NCI-H1105 (cell line): ENCODE data around the gene KCNQ4.

ENCODE experiments used
- DNase-seq: peaks from one replicate; lab custom pipeline; 2025; lab: John Stamatoyannopoulos, UW

KCNQ4 gene

GRCh38 chr1:40795811-40796586 is 12.4 kb downstream of the KCNQ4 start:
- DNase-seq = no peak

DNA sequence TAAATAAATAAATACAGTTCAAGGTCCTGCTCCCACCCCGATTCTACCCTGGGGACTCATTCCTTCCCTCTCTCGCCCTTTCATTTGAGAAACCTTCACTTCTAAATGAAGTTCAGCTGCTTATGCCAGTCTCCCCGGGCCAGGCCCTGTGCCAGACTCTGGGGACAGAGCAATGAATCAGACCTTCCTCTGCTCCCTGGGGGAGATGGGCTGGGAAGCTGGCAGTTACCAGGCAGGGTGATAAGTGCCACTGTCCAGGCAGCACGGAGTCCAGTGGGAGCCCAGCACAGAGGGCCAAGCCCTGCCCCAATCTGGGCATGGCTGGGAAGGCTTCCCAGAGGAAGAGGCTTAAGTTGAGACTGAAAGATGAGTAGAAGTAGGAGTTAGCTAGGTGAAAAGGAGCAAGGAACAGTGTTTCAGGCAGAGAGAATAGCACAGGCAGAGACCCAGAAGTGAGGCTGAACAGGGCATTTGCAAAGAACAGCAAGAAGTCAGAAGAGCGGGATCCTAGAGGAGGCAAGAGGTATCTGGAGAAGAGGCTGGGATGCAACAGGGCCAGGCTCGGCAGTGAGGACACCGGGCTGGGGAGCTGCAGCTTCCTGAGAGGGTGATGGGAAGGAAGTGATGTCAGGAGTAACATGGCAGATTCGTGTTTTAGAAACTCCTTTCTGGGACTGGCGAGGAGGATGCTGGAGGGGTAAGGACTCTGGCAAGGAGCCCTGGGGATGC is 13.5 kb downstream of the KCNQ4 start:
- no peak for DNase-seq

- no peak for DNase-seq
Measured at GRCh38 chr1:40797668-40798010, 14.1 kb downstream of the KCNQ4 start.

DNA sequence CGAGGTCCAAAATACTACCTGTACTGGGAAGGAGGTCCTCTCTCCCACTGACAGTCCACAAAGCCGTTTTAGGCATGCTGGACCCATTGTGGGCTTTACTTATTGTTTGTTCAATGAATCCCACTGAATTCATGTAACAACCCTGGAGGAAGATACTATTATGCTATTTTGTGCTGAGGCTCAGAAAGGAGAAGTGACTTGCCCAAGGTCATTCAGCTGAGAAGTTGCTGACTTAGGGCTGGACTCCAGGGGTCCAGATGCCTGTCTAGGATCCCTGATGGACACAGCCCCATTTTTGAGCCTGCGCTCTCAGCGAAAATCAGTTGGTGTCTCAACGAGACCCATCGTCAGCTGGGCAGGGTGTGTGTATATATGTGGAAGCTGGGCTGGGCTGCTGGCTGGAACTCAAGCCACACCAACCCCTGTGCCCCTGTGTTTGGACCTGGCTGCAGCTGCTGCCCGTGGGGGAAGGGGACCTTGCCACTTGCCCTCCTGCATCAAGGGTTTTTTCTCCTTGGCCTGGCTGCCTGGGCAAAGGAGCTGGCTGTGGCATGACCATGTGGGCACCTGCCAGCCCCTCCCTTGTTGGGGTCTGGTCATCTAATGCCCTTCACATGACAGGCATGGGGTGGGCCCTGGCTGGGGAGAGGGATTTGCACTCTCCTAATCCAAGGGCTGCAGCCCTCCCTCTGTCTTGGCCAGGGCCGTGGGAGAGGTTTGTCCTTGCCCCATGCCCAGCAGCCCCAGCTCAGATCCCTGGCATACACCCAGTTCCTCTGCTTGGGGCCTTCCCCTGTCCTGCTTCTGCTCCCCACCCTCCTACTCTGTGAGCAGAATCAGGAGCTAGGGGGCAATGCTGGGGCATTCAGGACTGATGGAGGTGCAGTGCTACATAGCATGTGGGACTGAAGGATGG is 15.0 kb downstream of the KCNQ4 start:
- DNase-seq = no peak

DNA sequence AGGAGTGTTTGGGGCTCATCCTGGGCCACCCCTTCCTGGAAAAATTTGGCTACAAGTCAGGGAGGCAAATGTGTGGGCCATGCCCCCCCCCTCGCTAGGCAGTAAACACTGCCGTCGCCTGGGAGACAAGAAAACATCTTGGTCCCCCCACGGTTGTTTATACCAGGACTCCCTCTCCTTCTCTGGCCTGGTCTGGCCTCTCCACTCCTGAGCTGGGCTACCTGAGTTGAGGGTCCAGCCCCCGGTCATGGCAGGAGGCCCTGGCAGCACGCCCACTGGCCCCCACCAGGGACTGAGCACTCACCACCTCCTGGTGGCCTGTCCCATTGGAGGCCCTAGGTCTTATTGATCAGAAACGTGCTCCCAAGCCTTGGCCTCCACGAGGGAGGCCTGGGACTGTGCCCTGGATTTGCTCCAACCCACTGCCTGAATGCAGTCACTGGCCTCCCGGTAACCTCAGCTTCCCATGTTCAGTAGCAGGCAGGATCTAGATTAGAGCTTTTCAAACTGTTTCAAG is 15.8 kb downstream of the KCNQ4 start:
- no peak for DNase-seq

DNA sequence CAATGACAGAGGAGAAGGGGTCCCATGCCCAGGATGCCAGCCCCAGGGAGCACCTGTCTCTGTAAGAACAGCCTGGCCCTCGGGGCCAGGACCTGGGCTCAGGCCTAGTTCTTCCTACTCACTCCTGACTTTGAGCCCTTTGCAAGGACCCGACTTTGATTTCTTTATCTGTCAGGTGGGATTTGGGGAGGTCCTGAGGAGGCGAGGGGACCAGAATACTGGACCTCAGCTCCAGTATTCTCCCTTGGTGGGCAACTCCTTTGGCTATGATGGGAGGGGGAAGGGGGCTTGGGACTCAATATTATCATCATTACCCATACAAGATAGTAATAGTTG is 18.1 kb downstream of the KCNQ4 start:
- DNase-seq = no peak

DNA sequence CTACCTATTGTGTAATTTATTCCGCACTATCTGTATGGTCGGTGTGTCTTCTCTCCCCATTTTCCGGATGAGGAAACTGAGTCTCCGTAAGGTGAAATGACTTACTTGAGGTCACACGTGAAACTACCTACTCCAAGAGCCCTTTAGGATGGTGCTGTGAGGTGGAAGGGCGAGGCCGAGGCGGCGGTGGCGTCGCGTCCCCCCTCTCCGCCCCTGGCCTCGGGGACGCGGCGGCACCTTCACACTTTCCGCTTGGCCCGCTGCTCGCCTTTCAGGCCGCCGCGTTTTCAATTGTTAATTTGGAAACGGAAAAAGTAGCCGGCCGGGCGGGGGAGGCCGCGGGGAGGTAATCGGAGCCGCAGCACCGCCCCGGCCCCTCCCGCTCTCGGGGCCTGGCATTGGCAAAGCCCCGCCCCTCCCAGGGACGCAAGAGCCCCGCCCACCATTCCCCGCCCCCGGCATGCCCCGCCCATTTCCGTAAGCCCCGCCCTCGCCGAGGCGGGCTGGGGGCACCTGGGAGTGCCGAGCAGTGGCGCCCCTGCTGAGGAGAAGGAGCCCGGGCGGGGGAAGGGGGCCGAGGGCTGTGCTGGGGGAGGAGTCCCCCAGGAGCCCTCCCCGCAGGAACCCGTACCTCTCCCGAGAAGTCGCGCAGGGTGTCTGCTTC is 18.6 kb downstream of the KCNQ4 start:
- DNase-seq = no peak

DNA sequence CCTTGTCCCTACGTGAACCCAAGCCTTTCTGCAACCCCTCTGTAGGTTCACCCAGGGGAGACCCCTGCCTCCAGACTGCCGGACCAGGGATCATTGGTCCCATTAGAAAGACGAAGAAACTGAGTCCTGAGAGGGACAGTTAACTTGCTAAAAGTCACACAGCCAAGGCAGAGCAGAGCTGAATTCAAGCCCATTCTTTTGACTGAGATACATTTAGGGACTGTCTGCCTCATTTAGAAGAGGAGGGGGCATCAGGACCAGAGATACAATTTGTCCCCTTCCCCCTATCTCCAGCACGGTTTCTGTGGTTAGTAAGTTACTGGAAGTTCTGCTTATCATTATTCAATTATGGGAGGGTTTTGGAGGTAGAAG is 19.1 kb downstream of the KCNQ4 start:
- no peak for DNase-seq

DNA sequence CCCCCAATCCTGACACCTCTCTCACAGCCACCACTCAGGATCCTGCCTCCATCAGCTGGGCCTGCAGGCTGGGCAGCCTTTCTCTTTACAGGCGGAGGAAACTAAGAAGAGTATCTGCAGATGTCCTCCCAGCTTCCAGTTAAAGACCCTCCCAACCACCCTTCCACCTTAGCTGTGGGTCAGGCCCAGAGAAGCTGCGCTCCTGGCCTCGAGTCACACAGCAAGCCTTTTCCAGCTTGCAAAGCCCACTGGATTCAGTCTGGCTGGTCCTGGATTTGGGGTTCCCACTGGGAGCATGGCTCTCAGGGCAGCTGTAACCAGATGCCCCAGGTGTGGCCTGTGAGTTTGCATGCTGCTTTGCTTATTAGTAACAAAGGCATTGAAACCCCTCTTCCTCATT is 19.9 kb downstream of the KCNQ4 start:
- no peak for DNase-seq

DNA sequence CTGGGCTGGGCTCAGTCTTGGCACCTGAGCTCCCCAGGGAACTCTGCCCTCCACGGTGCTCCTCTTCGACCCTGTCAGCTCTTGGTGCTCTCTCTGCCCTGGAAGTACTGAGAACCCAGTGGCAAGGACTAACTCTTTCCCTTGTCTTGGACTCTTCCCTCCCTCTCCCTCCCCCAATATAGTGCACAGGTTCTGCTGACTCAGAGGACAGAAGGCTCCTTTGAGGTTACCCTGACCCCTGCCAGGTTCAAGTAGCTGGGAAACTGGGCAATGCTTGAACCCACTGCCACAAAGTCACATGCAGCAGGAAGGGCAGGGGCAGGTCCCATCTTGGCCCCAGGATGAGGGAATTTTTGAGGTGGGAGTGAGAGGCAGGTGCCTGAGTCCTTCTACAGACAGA is 20.3 kb downstream of the KCNQ4 start:
- no peak for DNase-seq

GRCh38 chr1:40806240-40806639 is 22.7 kb downstream of the KCNQ4 start:
- no peak for DNase-seq

GRCh38 chr1:40806731-40807695 is 23.4 kb downstream of the KCNQ4 start:
- DNase-seq = no peak

GRCh38 chr1:40808002-40808401 is 24.4 kb downstream of the KCNQ4 start:
- no peak for DNase-seq

DNA sequence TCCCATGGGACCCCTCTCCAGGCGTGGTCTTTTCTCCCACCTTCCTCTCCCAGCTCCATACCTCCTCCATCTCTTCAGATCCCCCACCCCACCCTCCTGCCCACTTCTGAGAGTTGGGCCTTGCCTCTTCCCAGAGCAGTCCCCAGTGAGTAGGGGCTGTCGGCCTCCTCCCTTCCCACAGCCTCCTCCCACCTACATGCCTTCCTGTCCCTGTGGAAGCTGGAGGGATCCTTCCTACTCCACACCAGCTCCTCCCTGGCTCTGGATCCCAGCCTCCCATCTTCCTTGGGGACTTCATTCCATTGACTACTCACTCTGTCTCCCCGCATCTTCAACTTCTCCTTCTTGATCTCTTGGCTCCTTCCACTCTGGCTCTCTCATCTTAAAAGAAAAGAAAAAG is 24.9 kb downstream of the KCNQ4 start:
- no peak for DNase-seq

- DNase-seq = no peak
Measured at GRCh38 chr1:40808909-40809308, 25.3 kb downstream of the KCNQ4 start.

GRCh38 chr1:40810927-40811326 is 27.3 kb downstream of the KCNQ4 start:
- no peak for DNase-seq

- DNase-seq = no peak
Measured at GRCh38 chr1:40815420-40815819, 31.8 kb downstream of the KCNQ4 start.

DNA sequence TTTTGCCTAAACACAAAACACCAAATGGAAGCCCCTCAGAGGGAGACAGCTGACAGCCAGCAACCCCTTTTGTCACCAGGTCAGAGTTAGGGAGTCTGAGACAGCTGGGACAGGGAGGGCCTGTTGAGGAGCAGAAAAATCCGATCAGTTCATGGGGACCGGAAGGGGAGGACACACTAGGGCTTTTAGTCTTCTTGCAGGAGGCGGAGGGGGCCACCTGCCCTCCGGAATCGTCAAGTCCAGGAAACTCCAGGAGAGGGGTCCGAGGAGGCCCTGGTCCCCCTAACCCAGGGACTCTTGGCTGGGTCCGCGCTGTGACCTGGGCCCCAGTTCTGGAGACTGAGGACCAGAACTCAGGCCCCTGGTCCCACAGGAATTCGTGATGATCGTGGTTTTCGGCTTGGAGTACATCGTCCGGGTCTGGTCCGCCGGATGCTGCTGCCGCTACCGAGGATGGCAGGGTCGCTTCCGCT is 34.2 kb downstream of the KCNQ4 start:
- no peak for DNase-seq

DNA sequence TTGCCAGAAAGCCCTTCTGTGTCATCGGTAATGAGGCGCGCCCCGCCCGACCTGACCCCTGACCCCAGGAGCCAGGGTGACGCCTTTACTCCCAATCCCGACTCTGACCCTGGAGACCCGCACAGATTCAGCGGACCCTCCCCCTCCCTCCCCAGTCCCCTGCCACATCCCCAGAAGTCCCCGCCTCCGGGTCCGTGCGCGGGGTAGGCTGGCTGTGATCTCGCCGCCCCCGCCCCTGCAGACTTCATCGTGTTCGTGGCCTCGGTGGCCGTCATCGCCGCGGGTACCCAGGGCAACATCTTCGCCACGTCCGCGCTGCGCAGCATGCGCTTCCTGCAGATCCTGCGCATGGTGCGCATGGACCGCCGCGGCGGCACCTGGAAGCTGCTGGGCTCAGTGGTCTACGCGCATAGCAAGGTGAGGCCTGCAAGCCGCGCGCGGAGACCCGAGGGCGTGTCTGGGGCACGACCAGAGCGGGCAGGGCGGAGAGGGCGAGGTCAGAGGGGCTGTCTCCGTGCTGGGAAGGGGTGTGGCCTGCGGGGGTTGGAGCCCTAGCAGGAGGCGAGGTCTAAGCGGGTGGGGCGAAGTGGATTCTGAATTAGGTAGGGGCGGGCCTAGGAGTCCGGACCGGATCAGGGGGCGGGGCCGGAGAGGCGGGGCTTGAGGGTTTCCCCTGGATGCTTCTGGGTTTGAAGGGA is 34.8 kb downstream of the KCNQ4 start:
- no peak for DNase-seq

DNA sequence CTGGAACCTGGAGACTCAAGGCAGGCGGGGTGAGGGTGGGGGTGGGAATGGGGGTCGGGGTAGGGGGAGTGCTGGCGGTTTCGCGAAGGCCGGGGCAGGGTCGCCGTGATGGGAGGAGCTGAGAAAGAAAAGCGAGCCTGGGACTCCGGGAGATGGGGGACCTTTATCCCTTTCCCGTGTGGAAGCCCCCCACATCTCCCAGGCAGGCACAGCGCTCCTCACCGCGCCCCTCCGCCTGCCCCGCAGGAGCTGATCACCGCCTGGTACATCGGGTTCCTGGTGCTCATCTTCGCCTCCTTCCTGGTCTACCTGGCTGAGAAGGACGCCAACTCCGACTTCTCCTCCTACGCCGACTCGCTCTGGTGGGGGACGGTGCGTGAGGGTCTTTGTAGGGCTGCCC is 35.5 kb downstream of the KCNQ4 start:
- no peak for DNase-seq
